ENCODE measurements around the gene SDK1.

SDK1 gene

DNA sequence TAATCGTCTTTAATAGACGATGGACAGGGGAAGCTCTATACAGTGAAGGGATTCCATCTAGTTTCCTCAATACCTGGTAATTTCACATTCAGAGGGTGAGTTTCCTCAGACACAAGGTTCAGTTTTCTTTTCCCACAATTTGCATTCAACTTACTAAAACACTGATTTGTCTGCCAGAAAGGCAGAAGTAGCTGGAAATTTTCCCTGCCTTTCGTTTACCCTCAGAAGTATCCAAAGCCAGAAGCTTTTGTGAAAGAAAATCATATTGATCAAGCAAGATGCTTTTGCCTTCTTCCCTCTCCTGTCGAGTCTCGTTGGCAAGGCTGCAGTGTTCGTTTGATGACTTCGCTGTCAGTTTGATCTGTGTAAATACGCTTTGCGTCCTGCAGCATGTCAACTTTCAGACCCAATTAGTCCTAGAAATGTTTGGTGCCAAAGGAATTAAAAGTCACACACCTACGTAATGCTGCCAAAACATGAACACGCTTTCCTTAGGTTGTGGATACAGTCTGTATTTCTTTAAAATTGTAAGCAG, 749.1 kb downstream of the SDK1 start:
- DNase-seq (ENCODE audit: low spot score), result no peak

DNA sequence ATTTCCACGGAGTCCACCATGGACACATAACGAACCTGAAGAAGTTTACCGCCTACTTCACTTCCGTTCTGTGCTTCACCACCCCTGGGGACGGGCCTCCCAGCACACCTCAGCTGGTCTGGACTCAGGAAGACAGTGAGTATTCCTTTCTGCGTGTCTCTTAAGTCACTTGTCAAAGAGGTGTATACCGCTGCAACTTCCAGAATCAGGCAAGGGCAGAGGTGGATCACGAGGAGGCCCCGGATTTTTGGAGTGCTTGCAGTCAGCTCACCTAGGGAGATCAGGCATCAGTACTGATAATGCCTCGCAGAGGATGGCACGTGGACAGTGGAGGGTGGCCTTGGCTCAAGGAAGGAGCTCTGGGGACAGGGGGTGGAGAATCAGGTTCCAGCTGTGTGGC, 750.6 kb downstream of the SDK1 start:
- DNase-seq (ENCODE audit: low spot score), result no peak

DNA sequence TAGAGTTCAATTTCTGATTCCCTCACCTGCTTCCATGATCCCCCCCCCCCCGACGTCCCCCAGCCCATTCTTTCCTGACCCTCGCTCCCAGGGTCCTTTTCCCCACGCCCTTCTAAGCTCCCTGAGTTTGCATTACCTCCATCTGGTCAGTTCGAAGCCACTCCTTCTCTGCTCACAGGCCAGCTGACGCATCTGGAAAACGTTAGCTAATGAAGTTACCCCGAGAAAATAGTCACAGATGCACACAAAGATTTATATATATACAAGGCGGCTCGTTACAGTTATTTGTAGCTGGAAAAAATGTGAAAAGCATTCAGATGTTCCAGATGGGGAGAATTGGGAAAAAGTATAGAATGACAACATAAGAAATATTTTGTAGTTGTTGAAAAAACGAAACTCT, 751.1 kb downstream of the SDK1 start:
- DNase-seq (ENCODE audit: low spot score), result no peak

DNA sequence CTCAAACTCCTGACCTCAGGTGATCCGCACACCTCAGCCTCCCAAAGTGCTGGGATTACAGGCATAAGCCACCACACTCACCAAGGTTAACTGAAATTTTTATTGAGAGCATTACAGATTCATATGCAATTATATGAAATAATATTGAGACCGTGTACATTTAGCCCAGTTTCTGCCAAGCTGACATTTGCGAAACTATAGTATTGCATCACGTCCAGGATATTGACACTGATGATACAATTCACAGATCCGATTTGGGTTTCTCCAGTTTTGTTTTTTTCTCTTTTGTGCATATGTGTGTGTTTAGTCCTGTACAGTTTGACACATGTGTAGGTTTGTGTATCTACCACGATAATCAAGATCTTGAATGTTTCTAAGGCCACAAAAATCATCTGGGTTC, 753.1 kb downstream of the SDK1 start:
- DNase-seq (ENCODE audit: low spot score), result no peak

DNA sequence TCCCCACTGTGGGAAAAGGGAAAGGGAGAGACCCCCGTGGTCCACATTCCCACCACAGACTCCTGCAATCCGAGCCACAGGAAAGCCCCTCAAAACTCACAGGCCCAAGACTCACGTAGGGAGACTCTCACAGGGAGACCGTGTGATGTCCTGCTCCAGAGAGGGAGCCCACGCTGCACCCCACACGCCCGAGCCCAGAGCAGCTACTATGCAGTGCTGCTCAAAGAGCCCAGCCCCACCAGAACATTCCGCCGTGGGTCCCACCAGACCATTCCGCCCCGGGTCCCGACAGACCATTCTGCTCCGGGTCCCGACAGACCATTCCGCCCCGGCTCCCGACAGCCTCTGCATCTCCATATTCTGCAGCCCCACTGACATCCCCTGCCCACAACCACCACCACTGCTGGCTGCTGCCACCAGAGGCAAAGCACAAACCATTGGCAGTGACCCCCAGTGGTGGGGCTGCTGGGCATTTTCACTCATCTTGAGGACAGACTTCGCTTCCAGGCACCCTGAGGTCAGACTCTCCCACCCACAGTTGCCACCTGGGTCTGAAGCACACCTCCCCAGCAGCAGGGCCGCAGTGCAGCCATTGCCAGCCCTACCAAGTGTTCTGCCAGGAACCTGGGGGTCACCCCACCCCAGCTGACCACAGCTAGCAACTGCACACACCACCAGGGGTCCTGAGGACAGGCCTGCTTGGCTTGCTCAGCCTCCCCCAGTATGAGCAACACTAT, 755.7 kb downstream of the SDK1 start:
- DNase-seq (ENCODE audit: low spot score), result no peak

DNA sequence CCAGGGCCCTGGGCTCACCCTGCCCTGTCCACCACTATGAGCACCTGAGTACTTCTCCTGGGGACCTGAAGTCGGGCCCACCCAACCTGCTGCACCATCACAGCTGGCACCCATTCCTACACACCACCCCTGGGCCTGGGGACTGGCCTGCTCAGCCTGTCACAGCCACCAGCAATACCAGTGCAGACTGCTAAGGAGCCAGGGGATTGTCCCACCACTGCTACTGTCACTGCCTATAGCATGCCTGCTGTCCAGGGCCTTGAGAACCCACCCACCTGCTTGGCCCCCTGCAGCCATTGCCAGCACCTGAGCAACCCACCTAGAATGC, 756.2 kb downstream of the SDK1 start:
- DNase-seq (ENCODE audit: low spot score), result no peak

DNA sequence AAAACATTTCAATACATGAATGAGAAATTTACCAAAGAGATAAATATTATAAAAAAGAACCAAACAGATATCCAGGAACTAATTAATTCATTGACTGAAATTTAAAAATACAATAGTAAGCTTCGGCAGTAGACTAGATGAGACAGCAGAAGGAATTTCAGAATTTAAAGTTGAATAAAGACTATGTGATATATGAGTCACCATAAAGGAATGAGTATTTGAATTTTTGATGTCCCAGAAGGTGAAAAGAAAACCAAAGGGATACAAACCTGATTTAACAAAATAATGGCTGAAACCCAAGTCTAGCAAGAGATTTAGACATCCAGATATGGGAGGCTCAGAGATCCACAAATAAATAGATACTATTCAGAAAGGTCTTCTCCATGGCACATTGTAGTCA, 757.1 kb downstream of the SDK1 start:
- DNase-seq (ENCODE audit: low spot score), result no peak

DNA sequence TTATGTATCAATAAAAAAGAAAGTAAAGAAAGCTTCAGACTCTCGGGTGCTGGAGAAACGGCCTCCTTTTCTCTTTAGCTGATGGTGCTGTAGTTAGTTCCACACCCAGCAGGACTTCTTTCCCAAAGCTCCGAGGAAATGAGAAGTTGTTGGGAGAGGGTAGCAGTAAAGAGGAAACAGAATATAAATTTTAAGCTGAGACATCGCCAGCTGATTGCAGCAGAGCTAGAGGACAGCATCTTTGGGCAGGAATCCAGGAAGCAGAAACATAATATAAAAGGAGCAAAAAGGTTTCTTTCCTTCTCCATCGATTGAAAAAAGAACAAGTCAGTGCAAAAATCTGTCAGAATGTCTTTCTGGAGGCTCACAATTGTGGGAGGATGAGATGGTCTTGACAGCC, 764.1 kb downstream of the SDK1 start:
- DNase-seq (ENCODE audit: low spot score), result no peak

DNA sequence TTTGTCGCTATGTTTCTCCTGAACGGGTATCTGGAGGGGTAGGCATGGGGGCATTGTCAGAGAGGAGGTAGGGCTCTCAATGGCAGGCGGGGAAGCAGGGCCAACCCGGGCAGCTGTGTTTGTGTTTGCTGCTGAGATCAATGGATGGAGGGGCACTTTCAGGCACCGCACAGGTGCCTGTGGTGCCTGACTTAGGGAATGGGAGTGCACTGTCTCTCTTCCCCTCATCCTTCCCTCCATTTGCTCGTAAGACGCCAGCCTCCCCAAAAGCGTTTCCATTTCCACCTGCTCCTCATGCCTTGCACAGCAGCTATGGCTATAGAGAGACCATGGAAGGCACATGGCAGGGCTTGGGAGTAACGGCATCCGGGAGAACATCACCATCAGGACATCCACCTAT, 765.2 kb downstream of the SDK1 start:
- no peak for DNase-seq (ENCODE audit: low spot score)

DNA sequence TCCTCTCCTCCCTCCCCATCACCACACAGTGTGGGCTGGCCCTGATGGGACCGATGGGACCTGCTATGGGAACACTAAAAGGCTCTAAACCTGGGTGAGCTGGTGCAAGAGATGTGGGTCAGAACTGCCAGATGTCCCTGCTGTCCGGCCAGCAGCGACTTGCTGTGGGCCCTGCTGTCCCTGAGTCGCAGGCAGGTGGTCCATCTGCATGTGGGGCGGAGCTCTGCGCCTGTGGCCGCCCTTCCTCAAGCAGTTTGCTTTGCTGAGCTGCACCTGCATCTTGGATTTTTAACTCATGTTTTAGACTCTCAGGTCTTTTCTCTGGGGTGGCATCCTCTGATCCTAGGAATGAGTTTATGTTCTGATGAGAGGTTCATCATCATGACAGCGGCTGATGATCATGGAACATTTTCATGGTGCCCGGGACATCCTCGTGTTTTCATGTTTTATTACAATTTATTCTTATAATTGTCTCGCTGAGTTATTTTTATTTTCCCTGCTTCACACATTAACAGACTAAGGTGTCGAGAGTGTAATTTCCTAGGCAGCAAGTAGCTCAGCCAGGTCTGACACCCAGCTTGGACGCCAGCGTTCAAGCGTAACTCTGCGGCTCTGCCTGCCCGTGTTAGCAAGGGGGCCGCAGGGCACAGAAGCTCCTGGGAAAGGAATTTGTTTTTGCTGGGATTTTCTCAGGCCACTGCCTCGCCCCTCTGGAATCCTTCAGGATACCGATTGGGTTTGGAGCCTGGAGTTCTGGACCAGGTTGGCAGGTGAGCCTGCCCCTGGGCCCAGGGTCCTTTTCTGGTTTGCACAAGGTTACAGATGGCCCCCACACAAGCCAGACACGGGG, 765.8 kb downstream of the SDK1 start:
- no peak for DNase-seq (ENCODE audit: low spot score)

DNA sequence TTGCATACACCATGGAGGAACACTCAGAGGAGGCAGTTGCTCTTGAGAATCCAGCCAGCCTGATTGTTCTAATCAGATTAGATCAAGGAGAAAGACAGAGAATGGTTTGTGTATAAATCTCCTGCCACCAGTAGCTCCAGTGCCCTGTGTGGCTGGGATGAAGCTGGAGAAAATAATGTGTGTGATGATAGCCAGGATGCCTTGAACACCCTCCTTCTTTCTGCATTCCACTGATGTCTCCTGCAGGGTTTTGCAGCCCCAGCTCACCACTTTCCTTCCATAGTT, 766.4 kb downstream of the SDK1 start:
- no peak for DNase-seq (ENCODE audit: low spot score)

DNA sequence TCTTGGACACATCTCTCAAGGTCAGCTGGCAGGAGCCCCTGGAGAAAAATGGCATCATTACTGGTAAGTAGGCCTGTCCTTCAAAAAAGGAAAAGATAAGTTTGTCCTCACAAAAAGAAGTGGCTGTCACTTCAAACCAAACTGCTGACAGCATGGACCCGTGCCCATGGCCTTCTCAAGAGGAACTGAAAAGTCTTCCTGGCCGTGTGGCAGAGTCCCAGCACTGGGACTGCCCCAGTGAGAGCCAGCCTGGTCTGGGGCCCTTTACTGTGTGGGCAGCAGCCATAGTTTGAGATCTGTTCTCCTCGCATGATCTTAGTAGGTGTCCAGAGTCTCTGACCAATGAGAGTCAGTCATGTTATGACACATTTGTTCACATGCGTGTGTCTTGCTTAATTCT, 766.8 kb downstream of the SDK1 start:
- DNase-seq (ENCODE audit: low spot score), result no peak

DNA sequence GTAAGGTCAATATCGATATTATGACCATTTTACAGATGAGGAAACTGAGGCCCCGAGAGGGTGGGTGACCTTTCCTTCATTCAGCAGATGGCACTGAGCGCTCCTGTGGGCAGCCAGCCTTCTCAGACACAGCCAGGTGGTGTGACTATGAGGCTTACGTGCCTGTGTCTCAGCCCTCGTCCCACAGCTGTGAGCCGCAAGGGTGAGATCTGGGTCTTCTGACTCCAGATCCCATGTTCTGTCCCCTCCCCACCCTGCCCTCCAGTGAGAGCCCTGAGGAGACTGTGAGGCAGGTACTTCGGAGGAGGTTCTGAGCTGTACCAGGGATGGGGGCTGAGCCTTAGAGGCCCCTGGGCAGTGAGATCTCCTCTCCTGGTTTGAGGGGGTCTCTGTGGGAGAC, 767.2 kb downstream of the SDK1 start:
- no peak for DNase-seq (ENCODE audit: low spot score)

DNA sequence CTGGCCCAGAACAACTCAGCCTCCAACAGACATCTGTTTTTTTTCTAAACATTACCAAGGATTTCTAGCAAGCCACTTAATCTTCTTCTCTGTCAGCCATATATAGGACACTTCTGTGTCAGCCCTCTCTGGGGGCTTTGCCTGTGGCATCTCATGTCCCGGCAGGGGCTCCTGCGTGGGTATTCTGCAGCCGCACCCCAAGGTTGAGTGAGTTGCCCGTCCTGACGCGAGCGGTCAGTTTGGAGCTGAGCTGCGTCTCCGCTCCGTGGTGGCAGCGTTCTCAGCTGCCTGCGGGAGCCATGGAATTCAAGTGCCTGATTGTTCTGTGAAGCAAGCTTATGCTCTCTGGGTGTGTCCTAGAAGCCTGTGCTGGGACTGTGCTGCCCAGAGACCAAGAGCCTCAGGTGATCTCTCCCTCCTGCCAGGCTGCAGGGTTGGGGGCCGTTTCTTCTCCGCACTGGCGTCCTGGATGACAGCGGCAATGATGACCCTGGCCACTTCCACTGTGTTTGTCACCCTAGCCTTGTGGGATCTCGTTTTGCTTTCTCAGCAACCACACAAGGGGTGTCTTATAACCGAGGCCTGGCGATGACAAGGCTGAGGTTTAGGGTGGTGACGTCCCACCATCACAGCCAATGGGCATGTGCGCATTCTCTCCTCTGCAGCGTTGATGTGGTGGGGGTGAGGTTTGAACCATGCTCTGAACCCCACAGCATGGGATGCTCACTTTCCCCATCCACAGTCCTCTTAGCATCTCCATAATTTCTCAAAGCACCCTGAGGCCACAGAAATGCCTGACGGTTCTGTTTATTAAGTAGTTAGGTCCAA, 768.4 kb downstream of the SDK1 start:
- no peak for DNase-seq (ENCODE audit: low spot score)

DNA sequence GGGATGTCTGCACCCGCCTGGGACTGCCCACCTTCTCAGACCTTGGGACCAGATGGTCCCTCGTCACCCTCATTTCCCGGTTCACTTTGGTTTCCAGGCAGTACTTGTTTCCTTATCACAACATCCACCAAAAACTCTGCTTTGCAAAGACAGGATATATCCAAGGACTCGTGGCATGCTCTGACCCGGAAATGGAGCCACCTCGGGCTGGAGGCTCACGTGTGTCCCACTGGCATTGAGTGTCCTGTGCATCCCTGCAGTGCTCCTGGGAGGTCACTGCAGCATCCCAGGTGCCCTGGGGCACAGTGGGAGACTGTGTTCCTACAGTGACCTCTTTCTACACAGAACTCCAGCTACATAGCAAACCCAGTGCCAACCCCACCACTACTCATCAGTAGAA, 769.2 kb downstream of the SDK1 start:
- DNase-seq (ENCODE audit: low spot score), result no peak

DNA sequence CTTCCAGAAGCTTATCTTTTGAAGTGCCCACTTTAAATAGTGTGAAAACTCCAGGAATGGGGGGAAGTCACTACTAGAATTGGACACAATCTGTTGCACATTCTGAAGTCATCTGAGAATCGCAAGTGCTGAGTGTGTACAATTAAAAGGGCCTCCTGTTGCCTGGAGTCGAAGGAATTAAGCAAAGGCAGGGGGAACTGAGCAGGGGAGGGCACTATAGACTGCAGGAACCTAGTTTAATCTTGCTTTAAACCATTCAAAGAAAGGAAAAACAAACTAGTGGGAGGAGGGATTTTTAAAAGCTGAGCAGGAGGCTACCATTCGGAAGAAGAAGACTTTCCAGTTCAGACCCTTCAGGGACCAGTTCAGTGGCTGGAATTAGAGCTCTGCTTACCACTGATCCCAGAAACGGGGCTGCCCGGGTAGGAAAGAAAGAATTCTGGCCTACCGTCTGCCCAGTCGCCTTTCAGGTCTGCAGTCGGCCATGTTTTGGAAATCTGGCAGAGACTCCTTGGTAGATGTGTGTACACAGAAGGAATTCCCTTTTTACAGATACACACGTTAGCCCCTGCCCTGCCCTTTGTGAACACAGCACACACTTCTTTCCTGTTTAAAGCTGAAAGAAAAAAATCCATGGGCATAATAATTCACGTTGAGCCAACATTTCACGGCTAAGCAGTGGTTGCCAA, 770.5 kb downstream of the SDK1 start:
- DNase-seq (ENCODE audit: low spot score), result no peak

DNA sequence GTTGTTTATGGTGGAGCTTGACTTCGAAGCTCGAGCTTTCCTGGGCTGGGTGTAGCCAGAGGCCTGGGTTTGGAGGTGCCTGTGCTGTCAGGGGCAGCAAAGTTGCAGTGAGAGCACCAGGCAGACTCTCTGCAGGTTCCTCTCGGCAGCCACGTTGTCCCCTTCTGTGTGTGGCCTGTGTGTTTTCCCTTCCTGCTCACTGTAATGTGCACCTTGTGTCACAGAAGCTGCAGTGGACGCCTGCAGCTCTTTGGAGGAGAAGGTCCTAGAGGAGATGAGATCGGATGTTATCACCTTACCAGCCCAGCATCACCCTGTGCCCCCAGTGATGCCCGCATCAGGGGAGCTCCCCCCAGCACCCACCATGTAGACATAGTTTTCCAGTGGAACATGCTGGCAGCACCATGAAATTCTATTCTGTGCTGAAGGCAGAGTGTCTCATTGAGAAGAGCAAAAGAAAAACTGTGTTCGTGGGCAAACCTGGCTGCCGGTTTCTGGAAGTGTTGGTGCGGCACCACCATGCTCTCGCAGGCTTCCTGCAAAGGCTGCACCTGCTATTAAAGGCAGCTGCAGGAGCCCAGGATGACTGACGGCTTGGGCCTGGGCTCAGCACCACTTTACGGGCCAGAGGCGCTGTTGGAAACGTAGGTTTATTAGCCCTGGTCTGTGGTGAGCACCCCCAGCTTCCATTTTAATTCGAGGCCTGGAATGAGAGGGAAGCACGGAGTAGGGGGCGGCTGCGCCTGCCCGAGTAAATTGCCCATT, 771.3 kb downstream of the SDK1 start:
- DNase-seq (ENCODE audit: low spot score), result no peak

DNA sequence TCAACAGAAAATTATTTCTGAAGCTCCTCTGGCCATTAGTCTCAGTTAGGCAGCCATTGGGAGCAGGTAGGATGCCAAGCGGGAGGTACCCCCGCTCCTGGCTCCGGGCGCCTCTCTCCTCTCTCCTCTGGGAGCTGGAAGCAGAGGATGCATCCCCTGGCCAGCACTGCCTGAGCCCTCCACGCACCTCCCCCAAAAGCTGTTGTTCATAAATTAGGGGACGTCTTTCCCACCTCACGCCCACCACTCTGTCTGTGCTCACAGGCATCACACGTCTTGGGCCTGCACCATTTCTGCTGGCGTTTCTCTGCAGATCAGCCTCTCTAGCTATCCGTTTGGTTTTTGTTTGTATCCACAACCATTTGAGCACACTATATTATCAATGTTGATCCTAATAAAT, 772.0 kb downstream of the SDK1 start:
- DNase-seq (ENCODE audit: low spot score), result no peak

DNA sequence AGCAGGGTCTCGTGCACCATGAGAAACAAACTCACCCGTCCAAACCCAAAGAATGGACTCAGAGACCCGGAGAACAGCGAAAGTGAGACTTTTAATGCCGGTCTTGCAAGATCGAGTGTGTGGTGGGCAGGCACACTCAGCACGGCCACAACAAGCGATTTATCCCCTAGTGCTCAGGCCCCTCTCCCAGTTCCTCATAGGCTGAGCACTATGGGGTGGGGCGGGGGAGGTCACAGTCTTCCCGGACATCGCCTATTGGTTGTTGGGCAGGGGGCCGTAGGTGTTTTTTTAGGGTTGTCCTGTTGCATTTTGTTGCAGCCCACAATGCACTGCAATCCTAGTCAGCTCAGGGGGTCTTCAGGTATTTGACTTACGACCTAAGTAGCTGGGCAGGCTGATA, 772.7 kb downstream of the SDK1 start:
- no peak for DNase-seq (ENCODE audit: low spot score)

DNA sequence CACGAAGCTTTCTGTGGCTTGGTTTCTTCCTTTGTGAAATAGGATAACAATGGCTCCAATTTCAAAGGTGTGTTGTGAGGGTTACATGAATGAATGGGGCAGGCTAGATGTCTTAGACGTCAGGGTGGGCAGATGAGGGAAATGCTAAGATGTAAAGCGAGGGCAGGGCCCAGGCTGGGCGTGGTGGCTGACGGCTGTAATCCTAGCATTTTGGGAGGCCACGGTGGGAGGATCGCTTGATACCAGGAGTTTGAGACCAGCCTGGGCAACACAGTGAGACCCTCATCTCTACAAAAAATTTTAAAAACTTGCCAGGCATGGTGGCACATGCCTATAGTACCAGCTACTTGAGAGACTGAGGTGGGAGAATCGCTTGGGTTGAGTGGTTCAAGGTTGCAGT, 773.4 kb downstream of the SDK1 start:
- DNase-seq (ENCODE audit: low spot score), result no peak

DNA sequence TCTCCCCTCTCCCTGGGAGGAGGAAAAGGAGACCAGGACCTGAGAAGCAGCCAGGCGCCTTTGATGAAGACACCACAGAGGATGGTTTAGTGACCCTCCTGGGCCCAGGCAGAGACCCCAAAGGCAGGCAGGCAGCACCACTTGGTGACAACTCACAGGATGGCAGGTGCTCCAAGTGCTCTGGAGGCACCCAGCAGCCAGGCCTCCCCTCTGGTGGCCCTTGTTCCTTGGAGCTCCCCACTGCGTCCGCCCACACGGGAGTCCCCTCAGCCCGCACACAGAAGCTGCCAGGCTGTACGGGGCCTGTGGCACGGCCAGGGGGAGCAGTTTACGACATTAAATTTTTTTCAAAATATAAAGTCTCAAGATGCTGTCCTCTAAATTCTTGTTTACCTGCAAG, 773.9 kb downstream of the SDK1 start:
- DNase-seq (ENCODE audit: low spot score), result no peak
